MM.1S (cell line): ENCODE data around the gene SDCBP2.

ENCODE experiments used
- EZH2phosphoT487 ChIP-seq: fragments of 300-600 bp; sonication (generic); IDR thresholded peaks from 2 replicates; pipeline ENCODE4 v1.6.1; 2018; ENCODE audit warnings: antibody characterized with exemption, low read length
- TF ChIP-seq, protein P1 (sequence below): fragments of 300-600 bp; sonication (generic); IDR thresholded peaks from 2 replicates; pipeline ENCODE4 v1.5.1; 2016; ENCODE audit warnings: antibody characterized with exemption, low read length, mixed read lengths

DNA sequence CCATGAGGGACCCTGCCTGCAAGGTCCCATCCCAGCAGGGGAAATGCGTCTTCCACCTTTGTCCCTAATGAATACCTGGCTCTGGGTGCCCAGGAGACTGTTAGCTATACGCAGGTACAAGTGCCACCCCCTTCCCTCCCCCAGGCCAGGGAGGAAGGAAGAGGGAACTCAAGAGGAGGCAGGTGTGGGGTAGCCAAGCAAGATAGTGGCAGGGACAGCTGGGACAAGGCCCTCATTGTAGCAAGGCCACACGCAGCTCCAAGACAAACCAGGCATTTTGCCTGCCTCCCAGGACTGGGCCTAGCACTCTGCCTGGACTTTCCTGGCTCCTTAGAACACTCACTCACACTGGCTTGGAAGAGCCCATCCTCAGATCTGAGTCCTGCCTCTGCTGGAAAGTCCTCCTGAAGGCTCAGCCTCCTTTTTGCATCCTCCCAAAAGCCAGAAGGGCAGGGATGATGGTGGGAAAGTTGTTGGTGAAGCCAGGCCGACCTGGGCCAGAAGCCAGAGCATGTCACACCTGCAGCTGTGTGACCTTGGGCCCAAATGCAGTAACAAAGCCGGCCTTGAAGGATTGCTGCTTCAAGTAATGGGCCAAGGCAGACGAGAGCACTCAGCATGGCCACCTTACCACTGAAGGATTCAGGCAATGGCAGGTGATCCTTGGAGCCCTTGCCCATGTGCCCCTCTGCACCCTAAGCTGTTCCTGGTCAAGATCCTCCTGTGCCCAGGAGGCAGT, 35.1 kb downstream of the SDCBP2 start:
- TF ChIP-seq, protein P1, sequence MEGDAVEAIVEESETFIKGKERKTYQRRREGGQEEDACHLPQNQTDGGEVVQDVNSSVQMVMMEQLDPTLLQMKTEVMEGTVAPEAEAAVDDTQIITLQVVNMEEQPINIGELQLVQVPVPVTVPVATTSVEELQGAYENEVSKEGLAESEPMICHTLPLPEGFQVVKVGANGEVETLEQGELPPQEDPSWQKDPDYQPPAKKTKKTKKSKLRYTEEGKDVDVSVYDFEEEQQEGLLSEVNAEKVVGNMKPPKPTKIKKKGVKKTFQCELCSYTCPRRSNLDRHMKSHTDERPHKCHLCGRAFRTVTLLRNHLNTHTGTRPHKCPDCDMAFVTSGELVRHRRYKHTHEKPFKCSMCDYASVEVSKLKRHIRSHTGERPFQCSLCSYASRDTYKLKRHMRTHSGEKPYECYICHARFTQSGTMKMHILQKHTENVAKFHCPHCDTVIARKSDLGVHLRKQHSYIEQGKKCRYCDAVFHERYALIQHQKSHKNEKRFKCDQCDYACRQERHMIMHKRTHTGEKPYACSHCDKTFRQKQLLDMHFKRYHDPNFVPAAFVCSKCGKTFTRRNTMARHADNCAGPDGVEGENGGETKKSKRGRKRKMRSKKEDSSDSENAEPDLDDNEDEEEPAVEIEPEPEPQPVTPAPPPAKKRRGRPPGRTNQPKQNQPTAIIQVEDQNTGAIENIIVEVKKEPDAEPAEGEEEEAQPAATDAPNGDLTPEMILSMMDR = no peak
- TF ChIP-seq EZH2phosphoT487 = no peak
